ENCODE results near the gene PPFIBP1.

PPFIBP1 gene

GRCh38 chr12:27566159-27566558 is 42.2 kb downstream of the PPFIBP1 start:
- Histone ChIP-seq H3K4ac (ENCODE audit: low read depth, low read length) (no peak overlapping the region), H3K4me2 (ENCODE audit: low read length) (no peak overlapping the region), H3K4me3 (ENCODE audit: low read depth, low read length) (no peak overlapping the region), H3K23ac (ENCODE audit: low read length) (no peak overlapping the region), H2AK5ac (ENCODE audit: low read length) (no peak overlapping the region), H3K79me2 (ENCODE audit: control insufficient read depth, insufficient read depth, low read length, poor library complexity) (peaks cover 5% of the 10 kb centered on the region), H3K14ac (ENCODE audit: low read length) (no peak overlapping the region), H4K8ac (ENCODE audit: low read depth, low read length) (no peak overlapping the region), H4K91ac (ENCODE audit: low read depth, low read length) (no peak overlapping the region), H2AFZ (ENCODE audit: insufficient read depth, low read length, poor library complexity) (no peak overlapping the region), H3K79me1 (ENCODE audit: low read length) (peaks cover 2% of the 10 kb centered on the region), H3K4me1 (ENCODE audit: control insufficient read depth in 1 of 2, insufficient read depth in 2 of 2, low read length in 2 of 2) (peaks cover 3 to 4% of the 10 kb centered on the region in 2 experiments), H2BK5ac (ENCODE audit: low read depth, low read length, poor library complexity) (no peak overlapping the region), H3K36me3 (ENCODE audit: control insufficient read depth in 1 of 2, insufficient read depth in 2 of 2, low read length in 2 of 2) (peaks cover 0 to 2% of the 10 kb centered on the region in 2 experiments), H3K18ac (ENCODE audit: low read length) (no peak overlapping the region), H2BK12ac (ENCODE audit: low read length) (no peak overlapping the region), H3K9ac (ENCODE audit: low read length) (no peak overlapping the region), H4K12ac (ENCODE audit: low read depth, low read length) (no peak overlapping the region), H2BK120ac (ENCODE audit: insufficient read depth, low read length, poor library complexity) (no peak overlapping the region), H3K27me3 (ENCODE audit: insufficient read depth, low read length) (no peaks in the 10 kb centered on the region), H3K9me3 (ENCODE audit: insufficient read depth, low read depth, low read length) (no peaks in the 10 kb centered on the region), H3K27ac (ENCODE audit: low read depth, low read length) (no peak overlapping the region)
- no CpG with 5 or more reads among the region's 2 CpGs for WGBS (ENCODE audit: extremely low coverage, insufficient coverage, insufficient read length)
- DNase-seq, result no peak

DNA sequence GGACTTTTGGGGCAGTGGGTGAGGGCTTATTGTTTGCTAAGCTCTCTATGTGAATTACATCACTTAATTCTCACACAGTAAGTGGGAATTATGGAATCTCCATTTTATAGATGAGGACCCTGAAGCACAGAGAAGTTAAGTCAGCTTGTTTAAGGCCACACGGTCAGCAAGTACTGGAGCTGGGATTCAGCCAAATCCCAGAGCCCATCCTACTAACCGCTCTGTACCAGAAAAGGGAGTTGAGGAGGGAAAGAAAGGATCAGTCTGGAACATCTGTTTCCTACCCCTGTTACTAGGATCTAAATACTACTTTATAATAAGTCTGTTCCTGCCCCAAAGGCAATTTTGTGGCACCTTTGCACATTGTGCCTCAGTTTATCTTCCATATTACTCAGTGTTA is 42.6 kb downstream of the PPFIBP1 start:
- Histone ChIP-seq H3K4me1 (ENCODE audit: control insufficient read depth in 1 of 2, insufficient read depth in 2 of 2, low read length in 2 of 2) (peaks cover 3 to 4% of the 10 kb centered on the region in 2 experiments), H3K14ac (ENCODE audit: low read length) (no peak overlapping the region), H2BK12ac (ENCODE audit: low read length) (no peak overlapping the region), H3K18ac (ENCODE audit: low read length) (no peak overlapping the region), H2BK5ac (ENCODE audit: low read depth, low read length, poor library complexity) (no peak overlapping the region), H3K4me2 (ENCODE audit: low read length) (no peak overlapping the region), H4K91ac (ENCODE audit: low read depth, low read length) (no peak overlapping the region), H3K36me3 (ENCODE audit: control insufficient read depth in 1 of 2, insufficient read depth in 2 of 2, low read length in 2 of 2) (peaks cover 0 to 2% of the 10 kb centered on the region in 2 experiments), H3K27ac (ENCODE audit: low read depth, low read length) (no peak overlapping the region), H2BK120ac (ENCODE audit: insufficient read depth, low read length, poor library complexity) (no peak overlapping the region), H3K79me1 (ENCODE audit: low read length) (peaks cover 2% of the 10 kb centered on the region), H2AK5ac (ENCODE audit: low read length) (no peak overlapping the region), H3K9me3 (ENCODE audit: insufficient read depth, low read depth, low read length) (no peaks in the 10 kb centered on the region), H3K4ac (ENCODE audit: low read depth, low read length) (no peak overlapping the region), H3K23ac (ENCODE audit: low read length) (no peak overlapping the region), H4K8ac (ENCODE audit: low read depth, low read length) (no peak overlapping the region), H3K27me3 (ENCODE audit: insufficient read depth, low read length) (no peaks in the 10 kb centered on the region), H3K9ac (ENCODE audit: low read length) (no peak overlapping the region), H2AFZ (ENCODE audit: insufficient read depth, low read length, poor library complexity) (no peak overlapping the region), H4K12ac (ENCODE audit: low read depth, low read length) (no peak overlapping the region), H3K4me3 (ENCODE audit: low read depth, low read length) (no peak overlapping the region), H3K79me2 (ENCODE audit: control insufficient read depth, insufficient read depth, low read length, poor library complexity) (peaks cover 4% of the 10 kb centered on the region)
- no peak for DNase-seq
- WGBS (ENCODE audit: extremely low coverage, insufficient coverage, insufficient read length), result no CpG with 5 or more reads among the region's 2 CpGs

- Histone ChIP-seq H4K91ac (ENCODE audit: low read depth, low read length) (no peak overlapping the region), H2BK120ac (ENCODE audit: insufficient read depth, low read length, poor library complexity) (no peak overlapping the region), H3K4me1 (ENCODE audit: control insufficient read depth in 1 of 2, insufficient read depth in 2 of 2, low read length in 2 of 2) (peaks cover 0 to 4% of the 10 kb centered on the region in 2 experiments), H3K4me3 (ENCODE audit: low read depth, low read length) (no peak overlapping the region), H3K14ac (ENCODE audit: low read length) (no peak overlapping the region), H3K27ac (ENCODE audit: low read depth, low read length) (no peak overlapping the region), H3K27me3 (ENCODE audit: insufficient read depth, low read length) (no peaks in the 10 kb centered on the region), H3K9me3 (ENCODE audit: insufficient read depth, low read depth, low read length) (no peaks in the 10 kb centered on the region), H2AFZ (ENCODE audit: insufficient read depth, low read length, poor library complexity) (no peak overlapping the region), H2AK5ac (ENCODE audit: low read length) (no peak overlapping the region), H3K36me3 (ENCODE audit: control insufficient read depth in 1 of 2, insufficient read depth in 2 of 2, low read length in 2 of 2) (peaks cover 3 to 4% of the 10 kb centered on the region in 2 experiments), H3K4ac (ENCODE audit: low read depth, low read length) (no peak overlapping the region), H3K4me2 (ENCODE audit: low read length) (no peak overlapping the region), H2BK5ac (ENCODE audit: low read depth, low read length, poor library complexity) (no peak overlapping the region), H3K18ac (ENCODE audit: low read length) (no peak overlapping the region), H3K23ac (ENCODE audit: low read length) (no peak overlapping the region), H2BK12ac (ENCODE audit: low read length) (no peak overlapping the region), H4K8ac (ENCODE audit: low read depth, low read length) (no peak overlapping the region), H3K79me2 (ENCODE audit: control insufficient read depth, insufficient read depth, low read length, poor library complexity) (no peaks in the 10 kb centered on the region), H3K79me1 (ENCODE audit: low read length) (no peaks in the 10 kb centered on the region), H3K9ac (ENCODE audit: low read length) (no peak overlapping the region), H4K12ac (ENCODE audit: low read depth, low read length) (no peak overlapping the region)
- WGBS (ENCODE audit: extremely low coverage, insufficient coverage, insufficient read length), result no CpG with 5 or more reads among the region's 1 CpG
- DNase-seq, result no peak
These were observed 47.5 kb downstream of the PPFIBP1 start for GRCh38 chr12:27571463-27571862.

- no peaks in the 10 kb centered on the region for H3K9me3 ChIP-seq (ENCODE audit: insufficient read depth, low read depth, low read length)
- H3K36me3 ChIP-seq (ENCODE audit: control insufficient read depth in 1 of 2, insufficient read depth in 2 of 2, low read length in 2 of 2), result peaks cover 3 to 4% of the 10 kb centered on the region in 2 experiments
- H4K8ac ChIP-seq (ENCODE audit: low read depth, low read length), result no peak overlapping the region
- no peak overlapping the region for H3K23ac ChIP-seq (ENCODE audit: low read length)
- no CpG with 5 or more reads among the region's 2 CpGs for WGBS (ENCODE audit: extremely low coverage, insufficient coverage, insufficient read length)
- H3K4me3 ChIP-seq (ENCODE audit: low read depth, low read length), result no peak overlapping the region
- H3K9ac ChIP-seq (ENCODE audit: low read length), result no peak overlapping the region
- no peaks in the 10 kb centered on the region for H3K27me3 ChIP-seq (ENCODE audit: insufficient read depth, low read length)
- H3K79me1 ChIP-seq (ENCODE audit: low read length), result no peaks in the 10 kb centered on the region
- H3K4ac ChIP-seq (ENCODE audit: low read depth, low read length), result no peak overlapping the region
- H2BK12ac ChIP-seq (ENCODE audit: low read length), result no peak overlapping the region
- no peak overlapping the region for H3K4me2 ChIP-seq (ENCODE audit: low read length)
- no peak overlapping the region for H4K91ac ChIP-seq (ENCODE audit: low read depth, low read length)
- H2AFZ ChIP-seq (ENCODE audit: insufficient read depth, low read length, poor library complexity), result no peak overlapping the region
- no peak overlapping the region for H3K27ac ChIP-seq (ENCODE audit: low read depth, low read length)
- no peak overlapping the region for H2AK5ac ChIP-seq (ENCODE audit: low read length)
- H3K14ac ChIP-seq (ENCODE audit: low read length), result no peak overlapping the region
- DNase-seq, result no peak
- H3K79me2 ChIP-seq (ENCODE audit: control insufficient read depth, insufficient read depth, low read length, poor library complexity), result no peaks in the 10 kb centered on the region
- H3K18ac ChIP-seq (ENCODE audit: low read length), result no peak overlapping the region
- no peak overlapping the region for H2BK120ac ChIP-seq (ENCODE audit: insufficient read depth, low read length, poor library complexity)
- no peak overlapping the region for H2BK5ac ChIP-seq (ENCODE audit: low read depth, low read length, poor library complexity)
- peaks cover 0 to 4% of the 10 kb centered on the region in 2 experiments for H3K4me1 ChIP-seq (ENCODE audit: control insufficient read depth in 1 of 2, insufficient read depth in 2 of 2, low read length in 2 of 2)
- no peak overlapping the region for H4K12ac ChIP-seq (ENCODE audit: low read depth, low read length)
These were observed 48.7 kb downstream of the PPFIBP1 start for GRCh38 chr12:27572486-27573255.

Measured in trophoblast cell (in vitro differentiated cells and primary cell).